Measurements from ENCODE around the gene SIRT4.
A peak's percentile ranks its signal among the peaks of the same experiment; 100 is the strongest.

The SIRT4 gene

GRCh38 chr12:120292661-120293531 lies 9.2 kb upstream of the SIRT4 start, which contains the start of gene RNU4-1:
Gene RNU4-1 (minus strand): TSS chr12:120293237.
- intact Hi-C loops (cut with micrococcal nuclease), result loop anchor here (1.0 kb wide), 1 partner anchor 9 kb away; the partner anchor contains the start of gene SIRT4
- peaks cover 2% of the 10 kb centered on the region for H3K27me3 Mint-ChIP-seq
- H3K9me3 Mint-ChIP-seq, result no peaks in the 10 kb centered on the region
- H3K36me3 Mint-ChIP-seq (ENCODE audit: low read depth), result no peaks in the 10 kb centered on the region
- no peak within 1 kb of the TSS for H3K4me3 Mint-ChIP-seq
- H3K27ac Mint-ChIP-seq, result no peak within 1 kb of the TSS
- H3K4me1 Mint-ChIP-seq (ENCODE audit: low read depth), result no peaks in the 10 kb centered on the region

GRCh38 chr12:120314220-120314619 lies 12.1 kb downstream of the SIRT4 start:
- Mint-ChIP-seq H3K4me3 (no peak overlapping the region), H3K9me3 (no peaks in the 10 kb centered on the region), H3K36me3 (ENCODE audit: low read depth) (no peaks in the 10 kb centered on the region), H3K4me1 (ENCODE audit: low read depth) (peaks cover 15% of the 10 kb centered on the region), H3K27me3 (no peaks in the 10 kb centered on the region), H3K27ac (no peak overlapping the region)
- intact Hi-C loops (cut with micrococcal nuclease), result no loop called here

- no peaks in the 10 kb centered on the region for H3K9me3 Mint-ChIP-seq
- intact Hi-C loops (cut with micrococcal nuclease), result loop anchor here (1.0 kb wide), 1 partner anchor 15 kb away; the partner anchor contains the start of gene SIRT4
- H3K27me3 Mint-ChIP-seq, result peaks cover 2% of the 10 kb centered on the region
- peak overlapping the region; percentile 87 for H3K4me3 Mint-ChIP-seq
- peaks cover 15% of the 10 kb centered on the region for H3K4me1 Mint-ChIP-seq (ENCODE audit: low read depth)
- peak overlapping the region; percentile 88 for H3K27ac Mint-ChIP-seq
- H3K36me3 Mint-ChIP-seq (ENCODE audit: low read depth), result no peaks in the 10 kb centered on the region
These were observed 14.7 kb downstream of the SIRT4 start for GRCh38 chr12:120316798-120317223.

GRCh38 chr12:120317224-120318105 lies 15.3 kb downstream of the SIRT4 start:
- H3K4me3 Mint-ChIP-seq, result peak overlapping the region; percentile 87
- no peaks in the 10 kb centered on the region for H3K9me3 Mint-ChIP-seq
- intact Hi-C loops (cut with micrococcal nuclease), result loop anchor here (1.0 kb wide), 1 partner anchor 15 kb away; the partner anchor contains the start of gene SIRT4
- peaks cover 15% of the 10 kb centered on the region for H3K4me1 Mint-ChIP-seq (ENCODE audit: low read depth)
- no peaks in the 10 kb centered on the region for H3K36me3 Mint-ChIP-seq (ENCODE audit: low read depth)
- peak overlapping the region; percentile 88 for H3K27ac Mint-ChIP-seq
- peaks cover 2% of the 10 kb centered on the region for H3K27me3 Mint-ChIP-seq

- Mint-ChIP-seq H3K9me3 (no peaks in the 10 kb centered on the region), H3K36me3 (ENCODE audit: low read depth) (no peaks in the 10 kb centered on the region), H3K27me3 (peaks cover 9% of the 10 kb centered on the region), H3K4me1 (ENCODE audit: low read depth) (peaks cover 25% of the 10 kb centered on the region), H3K4me3 (no peak overlapping the region), H3K27ac (no peak overlapping the region)
- intact Hi-C loops (cut with micrococcal nuclease), result loop anchor here (10.0 kb wide), 1 partner anchor 113 kb away; the partner anchor contains the start of gene COX6A1
These were observed 19.5 kb downstream of the SIRT4 start for GRCh38 chr12:120321382-120322202.

GRCh38 chr12:120323772-120324171 lies 21.7 kb downstream of the SIRT4 start:
- H3K9me3 Mint-ChIP-seq, result no peaks in the 10 kb centered on the region
- intact Hi-C loops (cut with micrococcal nuclease), result loop anchor here (10.0 kb wide), 1 partner anchor 111 kb away; the partner anchor contains the start of gene COX6A1
- peaks cover 12% of the 10 kb centered on the region for H3K27me3 Mint-ChIP-seq
- no peaks in the 10 kb centered on the region for H3K36me3 Mint-ChIP-seq (ENCODE audit: low read depth)
- H3K27ac Mint-ChIP-seq, result no peak overlapping the region
- H3K4me1 Mint-ChIP-seq (ENCODE audit: low read depth), result peaks cover 11% of the 10 kb centered on the region
- no peak overlapping the region for H3K4me3 Mint-ChIP-seq

GRCh38 chr12:120324841-120325417 lies 22.8 kb downstream of the SIRT4 start:
- Mint-ChIP-seq H3K9me3 (no peaks in the 10 kb centered on the region), H3K36me3 (ENCODE audit: low read depth) (no peaks in the 10 kb centered on the region), H3K27me3 (peaks cover 11% of the 10 kb centered on the region), H3K4me1 (ENCODE audit: low read depth) (peaks cover 11% of the 10 kb centered on the region), H3K27ac (no peak overlapping the region), H3K4me3 (no peak overlapping the region)
- intact Hi-C loops (cut with micrococcal nuclease), result loop anchor here (10.0 kb wide), 1 partner anchor 110 kb away; the partner anchor contains the start of gene COX6A1

- no peak within 1 kb of the TSS for H3K27ac Mint-ChIP-seq
- peaks cover 11% of the 10 kb centered on the region for H3K4me1 Mint-ChIP-seq (ENCODE audit: low read depth)
- H3K9me3 Mint-ChIP-seq, result no peaks in the 10 kb centered on the region
- H3K27me3 Mint-ChIP-seq, result peaks cover 14% of the 10 kb centered on the region
- no peaks in the 10 kb centered on the region for H3K36me3 Mint-ChIP-seq (ENCODE audit: low read depth)
- intact Hi-C loops (cut with micrococcal nuclease), result loop anchor here (10.0 kb wide), 1 partner anchor 107 kb away; the partner anchor contains the start of gene COX6A1
- no peak within 1 kb of the TSS for H3K4me3 Mint-ChIP-seq
These were observed 25.5 kb downstream of the SIRT4 start, which contains the start of gene PLA2G1B for GRCh38 chr12:120327593-120327992. Gene PLA2G1B (minus strand): TSS chr12:120327779. CDS start chr12:120327753, 26 bp downstream.

GRCh38 chr12:120328228-120328627 lies 26.1 kb downstream of the SIRT4 start:
- H3K9me3 Mint-ChIP-seq, result no peaks in the 10 kb centered on the region
- H3K27me3 Mint-ChIP-seq, result peaks cover 14% of the 10 kb centered on the region
- H3K4me3 Mint-ChIP-seq, result no peak overlapping the region
- H3K27ac Mint-ChIP-seq, result no peak overlapping the region
- intact Hi-C loops (cut with micrococcal nuclease), result loop anchor here (10.0 kb wide), 1 partner anchor 107 kb away; the partner anchor contains the start of gene COX6A1
- peaks cover 11% of the 10 kb centered on the region for H3K4me1 Mint-ChIP-seq (ENCODE audit: low read depth)
- H3K36me3 Mint-ChIP-seq (ENCODE audit: low read depth), result no peaks in the 10 kb centered on the region

- intact Hi-C loops (cut with micrococcal nuclease), result no loop called here
- Mint-ChIP-seq H3K27ac (no peak overlapping the region), H3K36me3 (ENCODE audit: low read depth) (no peaks in the 10 kb centered on the region), H3K4me1 (ENCODE audit: low read depth) (peaks cover under 1% of the 10 kb centered on the region), H3K4me3 (no peak overlapping the region), H3K27me3 (peaks cover 8% of the 10 kb centered on the region), H3K9me3 (peaks cover 9% of the 10 kb centered on the region)
These were observed 29.3 kb downstream of the SIRT4 start for GRCh38 chr12:120331390-120331789.

GRCh38 chr12:120332041-120332440 lies 29.9 kb downstream of the SIRT4 start:
- Mint-ChIP-seq H3K36me3 (ENCODE audit: low read depth) (no peaks in the 10 kb centered on the region), H3K9me3 (peaks cover 16% of the 10 kb centered on the region), H3K27ac (no peak overlapping the region), H3K4me3 (no peak overlapping the region), H3K4me1 (ENCODE audit: low read depth) (no peaks in the 10 kb centered on the region), H3K27me3 (peaks cover 8% of the 10 kb centered on the region)
- intact Hi-C loops (cut with micrococcal nuclease), result no loop called here

- intact Hi-C loops (cut with micrococcal nuclease), result no loop called here
- Mint-ChIP-seq H3K4me3 (no peak overlapping the region), H3K36me3 (ENCODE audit: low read depth) (no peaks in the 10 kb centered on the region)
These were observed 30.4 kb downstream of the SIRT4 start for GRCh38 chr12:120332523-120332922.

More at GRCh38 chr12:120332523-120332922, 30.4 kb downstream of the SIRT4 start:
- peaks cover 8% of the 10 kb centered on the region for H3K27me3 Mint-ChIP-seq
- H3K4me1 Mint-ChIP-seq (ENCODE audit: low read depth), result no peaks in the 10 kb centered on the region
- H3K9me3 Mint-ChIP-seq, result peaks cover 20% of the 10 kb centered on the region
- H3K27ac Mint-ChIP-seq, result no peak overlapping the region
